Ovary (tissue), 9 donors: ENCODE data around the gene ARHGAP28. TPM values are rescaled to one million over a fixed set of nuclear protein-coding genes. Genes with fewer than 3 reads are reported as not detected.

Source experiments
- DNase-seq, 5 donors: peaks; one replicate each; pipeline ENCODE4 v3.0.0-alpha.2; 2019 to 2020
- H3K27ac ChIP-seq, 2 donors: fragments of 200-600 bp; one replicate each; pipeline versions ENCODE4 v1.5.1 to v1.8.0; 2019 to 2022
- H3K27me3 ChIP-seq: fragments of 200-600 bp; one replicate; pipeline ENCODE4 v1.8.0; 2022
- H3K36me3 ChIP-seq: fragments of 200-600 bp; sonication (generic); one replicate; pipeline ENCODE4 v1.5.1; 2019
- H3K4me1 ChIP-seq: one replicate; pipeline ENCODE4 v1.8.1; 2013; ENCODE audit warnings: mild to moderate bottlenecking, moderate library complexity; ENCODE audit not compliant: insufficient read depth
- H3K4me3 ChIP-seq: fragments of 200-600 bp; sonication (generic); one replicate; pipeline ENCODE4 v1.5.1; 2017
- H3K9me3 ChIP-seq, 2 donors: fragments of 200-600 bp in 1 of 2; sonication (generic) in 1 of 2; one replicate each; pipeline versions ENCODE4 v1.5.1 to v1.8.1; 2013 to 2019; ENCODE audit warnings: mild to moderate bottlenecking in 1 of 2, moderate library complexity in 1 of 2
- EP300 ChIP-seq: sonication (generic); formaldehyde crosslinking; IDR thresholded peaks from one replicate; pipeline ENCODE4 v1.6.1; 2017; ENCODE audit warnings: antibody characterized with exemption
- POLR2A ChIP-seq: fragments of 450-650 bp; IDR thresholded peaks from one replicate; pipeline ENCODE4 v1.6.1; 2017; ENCODE audit warnings: antibody characterized with exemption, mild to moderate bottlenecking, moderate library complexity
- WGBS, 3 donors: extraction: QIAGEN DNeasy Blood & Tissue Kit in 1 of 3; methylation state at CpG; one replicate each; pipeline versions ENCODE4 v1.1.5 to v1.1.7; 2013 to 2017; 5-methylcytosine and 5-hydroxymethylcytosine counted together
- intact Hi-C, 4 donors: fragments of 100-400 bp; cut with DNase I; formaldehyde crosslinking; loops; one replicate each; pipeline versions ENCODE4 v1.11.0 to v1.15.1; 2022 to 2023
- polyA plus RNA-seq, 2 donors: library from polyadenylated mRNA; stranded (reverse); fragments of 200-250 nt in 1 of 2; fragments of 350-450 nt in 1 of 2; fragmentation: Illumina TruSeq in 1 of 2; extraction: RNeasy Lipid Tissue Mini Kit (QIAGEN cat#74804) in 1 of 2; gene quantifications; one replicate each; pipeline ENCODE4 v1.2.3, GENCODE V29; 2013 to 2014
- total RNA-seq, 7 donors: library from RNA; depleted of rRNA in 2 of 7; stranded (reverse); fragments of >200 nt in 2 of 7; fragmentation: NEBNext Ultra II Directional in 3 of 7; extraction: Animal tissue kit (Norgen Biotek cat#: 25700) in 3 of 7; gene quantifications; one replicate each; pipeline versions ENCODE4 v1.1.0 to v1.2.4, GENCODE V29; 2016 to 2023
- TF ChIP-seq, protein P1 (sequence below), 3 donors: fragments of 450-650 bp in 2 of 3; fragments of 200-600 bp in 1 of 3; IDR thresholded peaks; one replicate each; pipeline versions ENCODE4 v1.5.1 to v1.8.0; 2016 to 2022; ENCODE audit warnings: antibody characterized with exemption in 3 of 3, mild to moderate bottlenecking in 1 of 3
- donor health status: DM: no; HTN: no; CAD: no; lungs with moderate emphysema.
- donor health status: DM: no; HTN: no; CAD: no.
- donor health status: Bipolar disorder and iron deficiency.
- donor health status: DM: yes; HTN: yes; CAD: no.
- donor health status: DM: no; HTN: no; CAD: no.
- donor health status: DM: yes; HTN: yes; CAD: no.

The ARHGAP28 gene
- total and polyA plus RNA-seq, 9 donors = 5.9 to 28.7 (median 16.9) TPM

DNA sequence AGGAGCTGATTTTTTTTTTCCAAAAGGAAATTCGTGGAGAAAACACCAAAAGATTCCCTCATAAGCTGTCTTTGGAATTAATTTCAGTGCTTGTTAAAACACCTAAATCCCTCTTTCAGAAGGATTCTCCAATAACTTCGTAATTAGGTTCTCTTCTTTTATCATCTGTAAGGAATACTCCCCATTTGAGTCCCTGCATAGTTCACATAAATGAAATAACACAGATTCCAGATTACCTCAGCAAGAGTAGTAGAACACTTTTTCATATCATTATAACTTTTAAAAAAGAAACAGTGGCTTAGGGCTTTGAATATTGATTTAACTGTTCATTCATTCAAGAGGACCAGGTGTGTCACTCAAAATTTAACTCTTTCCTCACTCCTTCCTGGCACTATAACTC is 55.5 kb downstream of the ARHGAP28 start:
- intact Hi-C loops = no loop called here
- TF ChIP-seq POLR2A (no peak), EP300 (no peak)
- TF ChIP-seq, protein P1, sequence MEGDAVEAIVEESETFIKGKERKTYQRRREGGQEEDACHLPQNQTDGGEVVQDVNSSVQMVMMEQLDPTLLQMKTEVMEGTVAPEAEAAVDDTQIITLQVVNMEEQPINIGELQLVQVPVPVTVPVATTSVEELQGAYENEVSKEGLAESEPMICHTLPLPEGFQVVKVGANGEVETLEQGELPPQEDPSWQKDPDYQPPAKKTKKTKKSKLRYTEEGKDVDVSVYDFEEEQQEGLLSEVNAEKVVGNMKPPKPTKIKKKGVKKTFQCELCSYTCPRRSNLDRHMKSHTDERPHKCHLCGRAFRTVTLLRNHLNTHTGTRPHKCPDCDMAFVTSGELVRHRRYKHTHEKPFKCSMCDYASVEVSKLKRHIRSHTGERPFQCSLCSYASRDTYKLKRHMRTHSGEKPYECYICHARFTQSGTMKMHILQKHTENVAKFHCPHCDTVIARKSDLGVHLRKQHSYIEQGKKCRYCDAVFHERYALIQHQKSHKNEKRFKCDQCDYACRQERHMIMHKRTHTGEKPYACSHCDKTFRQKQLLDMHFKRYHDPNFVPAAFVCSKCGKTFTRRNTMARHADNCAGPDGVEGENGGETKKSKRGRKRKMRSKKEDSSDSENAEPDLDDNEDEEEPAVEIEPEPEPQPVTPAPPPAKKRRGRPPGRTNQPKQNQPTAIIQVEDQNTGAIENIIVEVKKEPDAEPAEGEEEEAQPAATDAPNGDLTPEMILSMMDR (IDR thresholded peaks at IDR 0.05) = no peak
- 9 to 13% (median 11%) methylated on average over 2 of the region's 2 CpGs for WGBS, 3 donors
- Histone ChIP-seq H3K27ac (no peak overlapping the region), H3K9me3 (no peaks in the 10 kb centered on the region), H3K27me3 (no peaks in the 10 kb centered on the region), H3K36me3 (no peaks in the 10 kb centered on the region), H3K4me1 (peaks cover 21% of the 10 kb centered on the region), H3K4me3 (no peak overlapping the region)
- DNase-seq = no peak

DNA sequence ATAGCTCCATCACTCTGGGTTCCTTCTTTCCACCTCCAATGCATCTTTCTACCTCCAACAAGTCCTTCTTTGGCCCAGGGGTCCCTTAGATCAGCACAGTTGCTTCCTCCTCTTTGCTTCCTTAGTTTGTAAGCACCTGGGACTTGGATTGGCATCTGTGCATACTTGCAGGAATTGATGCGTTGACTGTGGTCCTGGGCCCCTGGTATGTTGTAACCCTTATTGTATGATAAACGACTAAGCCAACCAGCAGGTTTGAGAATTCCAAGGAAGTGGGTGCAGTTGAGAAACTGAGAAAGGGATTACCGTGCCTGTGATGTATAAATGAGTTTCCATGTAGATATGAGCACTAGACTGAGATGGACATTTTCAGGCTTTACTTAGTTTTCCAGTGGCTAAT is 55.9 kb downstream of the ARHGAP28 start:
- H3K27me3 ChIP-seq = no peaks in the 10 kb centered on the region
- 91 to 99% (median 91%) methylated on average over 3 of the region's 3 CpGs for WGBS, 3 donors
- H3K36me3 ChIP-seq = no peaks in the 10 kb centered on the region
- no peak overlapping the region for H3K27ac ChIP-seq
- no peak overlapping the region for H3K4me3 ChIP-seq
- peaks cover 21% of the 10 kb centered on the region for H3K4me1 ChIP-seq
- TF ChIP-seq EP300 = no peak
- no peak for TF ChIP-seq POLR2A
- TF ChIP-seq, protein P1 (IDR thresholded peaks at IDR 0.05) = no peak
- DNase-seq = no peak
- H3K9me3 ChIP-seq = no peaks in the 10 kb centered on the region
- intact Hi-C loops = no loop called here

DNA sequence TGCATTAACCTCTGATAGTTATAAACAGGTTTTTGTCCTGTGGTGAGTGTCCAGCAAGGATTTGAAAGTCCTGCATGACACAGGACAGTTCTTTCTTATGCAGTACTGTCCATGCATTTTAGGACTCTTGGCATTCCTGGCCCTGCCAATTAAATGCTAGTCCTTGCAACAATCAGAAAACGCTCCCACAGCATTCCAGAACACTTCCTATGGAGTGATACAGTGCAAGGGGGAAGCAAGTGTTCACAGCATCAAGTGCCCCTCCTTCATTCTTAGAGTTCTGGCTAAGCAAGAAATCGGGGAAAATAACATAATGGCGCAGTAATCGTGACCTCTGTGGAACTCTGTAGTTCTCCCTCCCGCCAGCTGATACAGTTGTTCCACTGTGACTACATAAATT is 62.9 kb downstream of the ARHGAP28 start:
- H3K9me3 ChIP-seq = no peaks in the 10 kb centered on the region
- 81 to 86% (median 84%) methylated on average over 5 of the region's 5 CpGs for WGBS, 3 donors
- peaks cover 2% of the 10 kb centered on the region for H3K4me1 ChIP-seq
- no peaks in the 10 kb centered on the region for H3K27me3 ChIP-seq
- DNase-seq = no peak
- H3K4me3 ChIP-seq = no peak overlapping the region
- H3K27ac ChIP-seq = no peak overlapping the region
- no peaks in the 10 kb centered on the region for H3K36me3 ChIP-seq
- intact Hi-C loops = no loop called here
- TF ChIP-seq EP300 = no peak
- TF ChIP-seq, protein P1 (IDR thresholded peaks at IDR 0.05) = no peak
- no peak for TF ChIP-seq POLR2A

DNA sequence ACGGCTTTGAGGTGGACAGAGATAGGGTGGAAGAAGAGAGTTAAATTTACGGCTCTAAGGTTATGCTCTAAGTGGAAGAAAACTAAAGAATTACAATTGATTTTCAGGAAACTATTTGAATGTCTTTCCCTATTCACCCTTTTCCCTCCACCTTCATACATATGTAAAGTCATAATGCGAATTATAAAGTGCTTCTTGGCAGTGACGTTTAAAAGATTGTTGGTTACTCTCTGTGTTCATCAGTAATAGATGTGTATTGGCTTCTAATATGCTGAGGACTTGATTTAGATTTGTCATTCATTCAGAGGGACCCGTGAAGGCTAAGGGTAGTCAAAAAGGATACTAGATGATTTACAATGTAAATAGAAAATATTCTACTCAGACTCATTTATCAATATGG is 63.9 kb downstream of the ARHGAP28 start:
- TF ChIP-seq POLR2A (no peak), EP300 (no peak)
- TF ChIP-seq, protein P1 (IDR thresholded peaks at IDR 0.05) = no peak
- intact Hi-C loops = no loop called here
- Histone ChIP-seq H3K9me3 (no peaks in the 10 kb centered on the region), H3K4me3 (no peak overlapping the region), H3K36me3 (no peaks in the 10 kb centered on the region), H3K4me1 (peaks cover 2% of the 10 kb centered on the region), H3K27ac (no peak overlapping the region), H3K27me3 (no peaks in the 10 kb centered on the region)
- 91 to 93% (median 93%) methylated on average over 5 of the region's 5 CpGs for WGBS, 3 donors
- DNase-seq = no peak
